SK-MEL-5 (cell line): Measurements from ENCODE around the gene ECD. TPM values are rescaled to one million over a fixed set of nuclear protein-coding genes. Genes with fewer than 3 reads are reported as not detected.

Experiments
- DNase-seq: peaks from one replicate; pipeline ENCODE4 v3.0.0-alpha.2; 2016; ENCODE audit warnings: low read depth, low spot score
- in situ Hi-C: cut with HindIII; loops from 2 replicates; pipeline ENCODE4 v1.10.0; 2016; ENCODE audit warnings: low sequenced_read_pairs, high pct_unique_total_duplicates, low pct_unique_long_range_greater_than_20kb
- small RNA-seq, 2 experiments: library from RNA; depleted of rRNA; stranded (forward); fragments of <200 nt; gene quantifications; one replicate each; pipeline ENCODE3, GENCODE V24; 2014
- total RNA-seq: library from RNA; depleted of rRNA; stranded (reverse); fragments of >200 nt; shearing (Covaris generic); gene quantifications from 2 replicates; pipeline ENCODE4 v1.2.3, GENCODE V29; 2014; rRNA removed

Gene ECD
- total RNA-seq, 1 experiment from 2014 or later = 41.5 TPM

DNA sequence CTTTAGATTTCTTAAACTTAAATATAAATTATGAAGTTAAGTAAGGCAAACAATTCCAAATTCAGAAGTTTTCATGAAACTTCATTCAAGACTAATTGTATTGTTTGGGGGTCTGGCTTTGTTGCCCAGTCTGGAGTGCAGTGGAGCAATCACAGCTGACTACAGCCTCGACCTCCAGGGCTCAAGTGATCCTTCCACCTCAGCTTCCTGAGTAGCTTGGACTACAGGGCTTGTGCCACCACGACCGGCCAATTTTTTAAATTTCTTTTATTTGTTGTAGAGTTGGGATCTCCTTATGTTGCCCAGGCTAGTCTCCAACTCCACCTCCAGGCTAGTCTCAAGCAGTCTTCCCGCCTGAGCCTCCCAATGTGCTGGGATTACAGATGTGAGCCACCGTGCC, 83.6 kb downstream of the ECD start:
- in situ Hi-C loops = no loop called here

More for the DNA sequence above, 83.6 kb downstream of the ECD start:
- no peak for DNase-seq

Small RNA genes within 50 kb of the gene (small RNA-seq; reads per million reads assigned to genes)
- gene RF00019 (0 reads per million in 2 experiments), gene SNORA11F (0.83 to 6.8 reads per million in 2 experiments)

Other genes starting within 250 kb of the ECD start
- not detected in 2 replicates for gene PLA2G12B, start 213.2 kb downstream of the ECD start, total RNA-seq
- 148 and 157 TPM in 2 replicates for gene P4HA1, start 71.1 kb downstream of the ECD start, total RNA-seq
- gene NUDT13, start 57.6 kb downstream of the ECD start, total RNA-seq = 2.3 and 2.4 TPM in 2 replicates
- gene FAM149B1, start 111 bp upstream of the ECD start, total RNA-seq = 13.4 and 16.7 TPM in 2 replicates
- gene DNAJC9, start 79.2 kb upstream of the ECD start, total RNA-seq = 24.1 and 27.1 TPM in 2 replicates
- 87.7 and 96.3 TPM in 2 replicates for gene MRPS16, start 84.6 kb upstream of the ECD start, total RNA-seq
- gene CFAP70, start 190.9 kb upstream of the ECD start, total RNA-seq = 0.40 and 0.51 TPM in 2 replicates
- gene ANXA7, start 246.1 kb upstream of the ECD start, total RNA-seq = 62.2 and 63.6 TPM in 2 replicates